HEK293 (cell line): ENCODE data around the gene TPGS2.

Experiments
- CTCF ChIA-PET: fragments of 350-600 bp; formaldehyde crosslinking; extraction: SDS; loops from one replicate; lab custom pipeline; 2021; ENCODE audit warnings: antibody characterized with exemption; lab: Yijun Ruan, JAX
- POLR2A ChIA-PET: fragments of 300-600 bp; formaldehyde crosslinking; extraction: SDS; loops from one replicate; lab custom pipeline; 2020; ENCODE audit warnings: antibody characterized with exemption, inconsistent platforms; lab: Yijun Ruan, JAX
- H3K27ac ChIP-seq: fragments of 200-500 bp; sonication (Bioruptor generic); 2 replicates; pipeline ENCODE4 v1.5.1; 2014; ENCODE audit warnings: low read depth, low read length, control low read depth, inconsistent platforms; ENCODE audit errors: extremely low read depth
- H3K36me3 ChIP-seq, 2 experiments: fragments of 200-500 bp in 1 of 2; sonication (Bioruptor generic) in 1 of 2; 1 replicate in 1 of 2; 2 replicates in 1 of 2; pipeline ENCODE4 v1.5.1; 2014 to 2017; ENCODE audit warnings: inconsistent platforms in 2 of 2, low read length in 2 of 2; ENCODE audit not compliant: control insufficient read depth in 2 of 2, insufficient read depth in 1 of 2
- H3K4me1 ChIP-seq: fragments of 200-500 bp; sonication (Bioruptor generic); 2 replicates; pipeline ENCODE4 v1.5.1; 2014; ENCODE audit warnings: mild to moderate bottlenecking, low read length, inconsistent platforms; ENCODE audit not compliant: control insufficient read depth, insufficient read depth
- H3K4me3 ChIP-seq: 2 replicates; pipeline ENCODE4 v1.5.1; 2011; ENCODE audit warnings: low read depth, mild to moderate bottlenecking, control low read depth, low read length, moderate library complexity
- H3K9me3 ChIP-seq: fragments of 200-500 bp; sonication (Bioruptor generic); 2 replicates; pipeline ENCODE4 v1.5.1; 2014; ENCODE audit warnings: low read depth, low read length, inconsistent platforms; ENCODE audit not compliant: control insufficient read depth, insufficient read depth
- CTCF ChIP-seq: fragments of 450-650 bp; formaldehyde crosslinking; IDR thresholded peaks from 2 replicates; pipeline ENCODE4 v1.5.1; 2016; ENCODE audit warnings: missing biosample characterization, missing genetic modification characterization
- GFI1B ChIP-seq: fragments of 450-650 bp; formaldehyde crosslinking; IDR thresholded peaks from 2 replicates; pipeline ENCODE4 v1.5.1; 2016; ENCODE audit warnings: missing biosample characterization, missing genetic modification characterization
- INSM2 ChIP-seq: fragments of 450-650 bp; formaldehyde crosslinking; IDR thresholded peaks from 2 replicates; pipeline ENCODE4 v1.5.1; 2016; ENCODE audit warnings: missing biosample characterization, missing genetic modification characterization
- SCRT1 ChIP-seq: fragments of 450-650 bp; formaldehyde crosslinking; IDR thresholded peaks from 2 replicates; pipeline ENCODE4 v1.5.1; 2016; ENCODE audit warnings: missing biosample characterization, missing genetic modification characterization, borderline replicate concordance
- ZBTB8A ChIP-seq: fragments of 450-650 bp; formaldehyde crosslinking; IDR thresholded peaks from 2 replicates; pipeline ENCODE4 v1.5.1; 2016; ENCODE audit warnings: missing biosample characterization, missing genetic modification characterization
- ZNF157 ChIP-seq: fragments of 450-650 bp; formaldehyde crosslinking; IDR thresholded peaks from 2 replicates; pipeline ENCODE4 v1.5.1; 2016; ENCODE audit warnings: missing biosample characterization, missing genetic modification characterization
- ZNF549 ChIP-seq: fragments of 450-650 bp; IDR thresholded peaks from 2 replicates; pipeline ENCODE4 v1.5.1; 2018; ENCODE audit warnings: missing biosample characterization, missing genetic modification characterization, mild to moderate bottlenecking, inconsistent platforms, moderate library complexity
- ZNF585B ChIP-seq: fragments of 450-650 bp; formaldehyde crosslinking; IDR thresholded peaks from 2 replicates; pipeline ENCODE4 v1.5.1; 2016; ENCODE audit warnings: missing biosample characterization, missing genetic modification characterization
- ZNF600 ChIP-seq: fragments of 450-650 bp; formaldehyde crosslinking; IDR thresholded peaks from 2 replicates; pipeline ENCODE4 v1.5.1; 2016; ENCODE audit warnings: missing biosample characterization, missing genetic modification characterization
- ZNF654 ChIP-seq: fragments of 450-650 bp; formaldehyde crosslinking; IDR thresholded peaks from 2 replicates; pipeline ENCODE4 v1.5.1; 2016; ENCODE audit warnings: low read depth, missing biosample characterization, missing genetic modification characterization
- ZNF660 ChIP-seq: fragments of 450-650 bp; IDR thresholded peaks from 2 replicates; pipeline ENCODE4 v1.5.1; 2018; ENCODE audit warnings: missing biosample characterization, mild to moderate bottlenecking, missing genetic modification characterization
- TF ChIP-seq, protein P1 (sequence below): fragments of 450-650 bp; formaldehyde crosslinking; IDR thresholded peaks from 2 replicates; pipeline ENCODE4 v1.5.1; 2016; ENCODE audit warnings: missing biosample characterization, missing genetic modification characterization
- TF ChIP-seq, protein P2 (sequence below): fragments of 450-650 bp; formaldehyde crosslinking; IDR thresholded peaks from 2 replicates; pipeline ENCODE4 v1.5.1; 2016; ENCODE audit warnings: missing biosample characterization, missing genetic modification characterization, borderline replicate concordance

TPGS2 gene

DNA sequence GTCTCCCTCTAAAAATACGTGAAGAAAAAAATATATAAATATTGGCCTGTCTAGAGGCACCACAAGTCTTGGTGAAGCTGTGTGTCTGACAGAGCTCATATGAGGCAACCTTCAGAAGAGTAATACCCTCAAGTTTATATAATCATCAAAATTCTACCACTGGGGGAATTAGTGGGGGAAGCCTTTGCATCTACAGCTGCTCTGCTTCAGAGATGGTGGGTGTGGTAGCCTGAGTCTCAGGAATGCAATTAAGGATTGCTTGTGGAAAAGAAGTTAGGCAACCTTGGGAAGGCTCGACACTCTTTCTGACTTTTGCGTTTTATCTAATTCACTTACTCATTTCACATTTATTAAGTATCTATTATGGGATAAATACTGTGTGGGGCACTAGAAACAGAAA, 17.4 kb downstream of the TPGS2 start:
- no peak overlapping the region for H3K27ac ChIP-seq
- peaks cover 0 to 67% of the 10 kb centered on the region in 2 experiments; a peak in 2 of 3 replicates for H3K36me3 ChIP-seq
- TF ChIP-seq GFI1B (tag by site-specific recombination) (no peak), SCRT1 (no peak), ZNF157 (tag by site-specific recombination) (no peak), ZBTB8A (tag by site-specific recombination) (no peak), INSM2 (no peak)
- TF ChIP-seq, protein P1, sequence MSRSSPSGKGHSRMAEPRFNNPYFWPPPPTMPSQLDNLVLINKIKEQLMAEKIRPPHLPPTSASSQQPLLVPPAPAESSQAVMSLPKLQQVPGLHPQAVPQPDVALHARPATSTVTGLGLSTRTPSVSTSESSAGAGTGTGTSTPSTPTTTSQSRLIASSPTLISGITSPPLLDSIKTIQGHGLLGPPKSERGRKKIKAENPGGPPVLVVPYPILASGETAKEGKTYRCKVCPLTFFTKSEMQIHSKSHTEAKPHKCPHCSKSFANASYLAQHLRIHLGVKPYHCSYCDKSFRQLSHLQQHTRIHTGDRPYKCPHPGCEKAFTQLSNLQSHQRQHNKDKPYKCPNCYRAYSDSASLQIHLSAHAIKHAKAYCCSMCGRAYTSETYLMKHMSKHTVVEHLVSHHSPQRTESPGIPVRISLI (tag by site-specific recombination) = no peak
- TF ChIP-seq, all 188 proteins: peak for 0
- no peaks in the 10 kb centered on the region for H3K9me3 ChIP-seq
- POLR2A ChIA-PET = no interaction called here
- CTCF ChIA-PET = interaction anchor here (0.5 to 1.8 kb wide), 4 partner anchors 8 to 78 kb away, joined by 3 to 11 read pairs (median 3); no protein-coding TSS in a partner anchor
- no peak overlapping the region for H3K4me3 ChIP-seq
- peaks cover 7% of the 10 kb centered on the region; the same call in 1 of the 2 replicates for H3K4me1 ChIP-seq

DNA sequence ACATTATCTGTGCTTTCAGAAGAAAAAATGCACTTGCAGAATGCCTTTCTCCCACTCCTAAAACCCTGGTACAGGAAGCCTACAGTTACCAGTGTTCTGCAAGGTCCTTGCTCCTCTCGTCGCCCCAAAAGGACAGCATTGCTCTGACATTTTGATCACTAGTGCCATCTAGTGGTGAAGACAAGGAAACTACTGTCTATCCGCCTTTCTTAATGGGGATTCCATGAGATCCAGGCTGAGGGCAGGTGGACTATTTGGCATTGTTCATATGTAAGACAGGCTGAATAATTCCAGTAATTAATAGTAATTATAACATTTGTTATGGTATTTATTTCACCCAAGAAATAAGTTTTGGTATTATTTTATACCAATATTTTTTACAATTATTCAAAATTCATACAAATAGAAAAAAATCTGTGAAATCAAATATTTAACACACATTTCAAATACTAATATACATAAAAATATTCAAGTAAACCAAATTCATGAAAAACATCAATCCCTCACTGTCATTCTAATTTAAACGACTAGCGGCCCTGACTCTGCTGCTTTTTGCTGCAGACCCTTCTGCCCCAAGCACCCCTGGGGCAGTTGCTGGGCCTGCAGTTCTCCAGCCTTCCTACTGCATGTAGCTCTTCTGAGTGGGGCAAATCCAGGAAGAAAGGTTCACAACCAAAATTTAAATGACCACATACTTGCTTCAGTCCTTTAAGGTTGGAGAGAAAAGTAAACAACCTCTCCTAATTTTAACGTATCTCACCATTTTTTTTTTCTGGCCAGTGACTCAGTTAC, 19.0 kb downstream of the TPGS2 start:
- peaks cover 0 to 80% of the 10 kb centered on the region in 2 experiments; a peak in 2 of 3 replicates for H3K36me3 ChIP-seq
- CTCF ChIA-PET = interaction anchor here (0.6 to 2.8 kb wide), 19 partner anchors 9 to 1941 kb away, joined by 3 to 11 read pairs (median 4); no protein-coding TSS in a partner anchor

More for the DNA sequence above, 19.0 kb downstream of the TPGS2 start:
- Histone ChIP-seq H3K4me1 (0 out of 2 replicates have a peak, but pooled peaks cover under 1% of the 10 kb centered on the region), H3K4me3 (no peak overlapping the region), H3K9me3 (no peaks in the 10 kb centered on the region), H3K27ac (no peak overlapping the region)
- TF ChIP-seq ZNF585B (tag by site-specific recombination) (no peak), ZNF660 (tag by site-specific recombination) (0 out of 2 replicates have a peak, but pooled peaks have one; percentile 26), ZNF549 (tag by site-specific recombination) (no peak), CTCF (peak; percentile 55; the same call in 1 of the 2 replicates), ZNF600 (0 out of 2 replicates have a peak, but pooled peaks have one; percentile 25), ZNF654 (tag by site-specific recombination) (peak; percentile 63)
- TF ChIP-seq, protein P2, sequence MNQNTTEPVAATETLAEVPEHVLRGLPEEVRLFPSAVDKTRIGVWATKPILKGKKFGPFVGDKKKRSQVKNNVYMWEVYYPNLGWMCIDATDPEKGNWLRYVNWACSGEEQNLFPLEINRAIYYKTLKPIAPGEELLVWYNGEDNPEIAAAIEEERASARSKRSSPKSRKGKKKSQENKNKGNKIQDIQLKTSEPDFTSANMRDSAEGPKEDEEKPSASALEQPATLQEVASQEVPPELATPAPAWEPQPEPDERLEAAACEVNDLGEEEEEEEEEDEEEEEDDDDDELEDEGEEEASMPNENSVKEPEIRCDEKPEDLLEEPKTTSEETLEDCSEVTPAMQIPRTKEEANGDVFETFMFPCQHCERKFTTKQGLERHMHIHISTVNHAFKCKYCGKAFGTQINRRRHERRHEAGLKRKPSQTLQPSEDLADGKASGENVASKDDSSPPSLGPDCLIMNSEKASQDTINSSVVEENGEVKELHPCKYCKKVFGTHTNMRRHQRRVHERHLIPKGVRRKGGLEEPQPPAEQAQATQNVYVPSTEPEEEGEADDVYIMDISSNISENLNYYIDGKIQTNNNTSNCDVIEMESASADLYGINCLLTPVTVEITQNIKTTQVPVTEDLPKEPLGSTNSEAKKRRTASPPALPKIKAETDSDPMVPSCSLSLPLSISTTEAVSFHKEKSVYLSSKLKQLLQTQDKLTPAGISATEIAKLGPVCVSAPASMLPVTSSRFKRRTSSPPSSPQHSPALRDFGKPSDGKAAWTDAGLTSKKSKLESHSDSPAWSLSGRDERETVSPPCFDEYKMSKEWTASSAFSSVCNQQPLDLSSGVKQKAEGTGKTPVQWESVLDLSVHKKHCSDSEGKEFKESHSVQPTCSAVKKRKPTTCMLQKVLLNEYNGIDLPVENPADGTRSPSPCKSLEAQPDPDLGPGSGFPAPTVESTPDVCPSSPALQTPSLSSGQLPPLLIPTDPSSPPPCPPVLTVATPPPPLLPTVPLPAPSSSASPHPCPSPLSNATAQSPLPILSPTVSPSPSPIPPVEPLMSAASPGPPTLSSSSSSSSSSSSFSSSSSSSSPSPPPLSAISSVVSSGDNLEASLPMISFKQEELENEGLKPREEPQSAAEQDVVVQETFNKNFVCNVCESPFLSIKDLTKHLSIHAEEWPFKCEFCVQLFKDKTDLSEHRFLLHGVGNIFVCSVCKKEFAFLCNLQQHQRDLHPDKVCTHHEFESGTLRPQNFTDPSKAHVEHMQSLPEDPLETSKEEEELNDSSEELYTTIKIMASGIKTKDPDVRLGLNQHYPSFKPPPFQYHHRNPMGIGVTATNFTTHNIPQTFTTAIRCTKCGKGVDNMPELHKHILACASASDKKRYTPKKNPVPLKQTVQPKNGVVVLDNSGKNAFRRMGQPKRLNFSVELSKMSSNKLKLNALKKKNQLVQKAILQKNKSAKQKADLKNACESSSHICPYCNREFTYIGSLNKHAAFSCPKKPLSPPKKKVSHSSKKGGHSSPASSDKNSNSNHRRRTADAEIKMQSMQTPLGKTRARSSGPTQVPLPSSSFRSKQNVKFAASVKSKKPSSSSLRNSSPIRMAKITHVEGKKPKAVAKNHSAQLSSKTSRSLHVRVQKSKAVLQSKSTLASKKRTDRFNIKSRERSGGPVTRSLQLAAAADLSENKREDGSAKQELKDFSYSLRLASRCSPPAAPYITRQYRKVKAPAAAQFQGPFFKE (tag by site-specific recombination) = no peak
- POLR2A ChIA-PET = no interaction called here
